MG63 (cell line): Measurements from ENCODE around the gene ZSWIM1. TPM values are rescaled to one million over a fixed set of nuclear protein-coding genes. Genes with fewer than 3 reads are reported as not detected.

Source experiments
- DNase-seq: peaks from one replicate; pipeline ENCODE4 v3.0.0-alpha.2; 2020
- H3K27me3 ChIP-seq: fragments of 250-450 bp; sonication (Bioruptor Pico); 2 replicates; pipeline ENCODE4 v1.5.1; 2020; ENCODE audit warnings: mild to moderate bottlenecking, moderate library complexity
- H3K36me3 ChIP-seq: fragments of 250-450 bp; sonication (Bioruptor Pico); 2 replicates; pipeline ENCODE4 v1.5.1; 2020; ENCODE audit warnings: mild to moderate bottlenecking, moderate library complexity
- H3K4me3 ChIP-seq: fragments of 250-450 bp; sonication (Bioruptor Pico); 2 replicates; pipeline ENCODE4 v1.5.1; 2020; ENCODE audit warnings: mild to moderate bottlenecking, moderate library complexity
- H3K9me3 ChIP-seq: fragments of 250-450 bp; sonication (Bioruptor Pico); 2 replicates; pipeline ENCODE4 v1.5.1; 2020; ENCODE audit warnings: mild to moderate bottlenecking, moderate library complexity
- total RNA-seq: library from RNA; depleted of rRNA; stranded (reverse); fragments of >200 nt; shearing (Covaris generic); gene quantifications from 2 replicates; pipeline ENCODE4 v1.2.3, GENCODE V29; 2014; ENCODE audit warnings: low replicate concordance; rRNA removed

The ZSWIM1 gene
- 5.7 and 8.5 TPM in 2 replicates for total RNA-seq

DNA sequence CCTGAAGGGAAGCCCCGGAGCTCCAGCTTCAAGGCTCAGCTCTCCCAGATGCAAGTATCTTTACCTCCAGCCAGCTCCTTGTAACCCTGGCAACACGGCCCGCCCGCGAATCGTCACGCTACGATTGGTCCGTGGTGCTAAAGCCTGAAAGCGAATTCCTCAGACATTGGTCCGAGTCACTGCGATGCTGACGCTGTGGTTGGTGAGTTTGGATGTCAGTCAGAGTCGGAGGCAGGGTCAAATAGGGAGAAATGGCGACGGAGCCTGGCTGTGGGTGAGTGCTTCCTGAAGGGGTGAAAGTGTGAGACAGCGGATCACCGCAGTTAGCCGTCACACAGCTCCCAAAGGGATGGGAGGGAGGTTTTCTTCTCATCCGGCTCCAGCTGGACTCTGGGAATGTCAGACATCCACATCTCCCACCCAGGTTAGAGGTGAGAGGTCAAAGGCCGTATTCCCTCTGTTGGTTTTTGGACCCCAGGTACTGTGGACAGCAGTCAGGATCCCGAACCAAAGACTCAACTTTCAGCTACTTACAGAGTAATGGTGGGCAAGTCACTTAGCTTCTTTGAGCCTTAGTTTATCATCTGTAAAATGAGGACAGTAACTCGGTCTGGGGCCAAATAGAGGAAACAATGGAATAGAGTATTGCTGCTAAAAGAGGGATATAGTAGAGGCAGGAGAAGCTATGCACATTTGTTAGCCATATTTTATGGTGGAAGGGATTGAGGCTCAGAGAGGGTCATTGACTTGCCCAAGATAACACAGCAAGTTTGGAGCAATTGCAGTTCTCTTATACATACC is at the start of gene ZSWIM1:
Gene ZSWIM1 (plus strand): TSS at position 240 of the 801 bp plus-strand sequence. CDS start 1,366 bp downstream, outside the sequence.
- Histone ChIP-seq H3K36me3 (peaks cover 37% of the 10 kb centered on the region), H3K27me3 (no peaks in the 10 kb centered on the region), H3K4me3 (peak within 1 kb of the TSS; percentile 79), H3K9me3 (no peaks in the 10 kb centered on the region)
- DNase-seq = peak; percentile 98

DNA sequence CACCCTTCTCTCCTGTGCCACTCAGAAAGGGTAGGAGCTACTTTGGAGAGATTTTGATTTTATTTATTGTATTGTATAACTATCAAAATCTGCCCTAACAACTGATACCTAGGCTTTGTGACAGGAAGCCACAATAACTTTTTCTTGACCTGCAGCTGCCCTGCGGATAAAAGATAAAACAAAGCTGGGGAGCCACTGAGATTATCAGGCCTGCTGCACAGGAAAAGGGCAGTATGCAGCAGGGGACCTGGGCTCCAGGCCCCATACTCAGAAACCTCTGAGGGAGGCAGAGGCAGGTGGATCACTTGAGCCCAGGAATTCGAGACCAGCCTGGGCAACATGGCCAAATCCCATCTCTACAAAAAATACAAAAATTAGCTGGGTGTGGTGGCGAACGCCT is 48.4 kb upstream of the ZSWIM1 start:
- Histone ChIP-seq H3K4me3 (peak overlapping the region; percentile 65), H3K36me3 (peaks cover 24% of the 10 kb centered on the region), H3K27me3 (no peaks in the 10 kb centered on the region), H3K9me3 (no peaks in the 10 kb centered on the region)
- no peak for DNase-seq

DNA sequence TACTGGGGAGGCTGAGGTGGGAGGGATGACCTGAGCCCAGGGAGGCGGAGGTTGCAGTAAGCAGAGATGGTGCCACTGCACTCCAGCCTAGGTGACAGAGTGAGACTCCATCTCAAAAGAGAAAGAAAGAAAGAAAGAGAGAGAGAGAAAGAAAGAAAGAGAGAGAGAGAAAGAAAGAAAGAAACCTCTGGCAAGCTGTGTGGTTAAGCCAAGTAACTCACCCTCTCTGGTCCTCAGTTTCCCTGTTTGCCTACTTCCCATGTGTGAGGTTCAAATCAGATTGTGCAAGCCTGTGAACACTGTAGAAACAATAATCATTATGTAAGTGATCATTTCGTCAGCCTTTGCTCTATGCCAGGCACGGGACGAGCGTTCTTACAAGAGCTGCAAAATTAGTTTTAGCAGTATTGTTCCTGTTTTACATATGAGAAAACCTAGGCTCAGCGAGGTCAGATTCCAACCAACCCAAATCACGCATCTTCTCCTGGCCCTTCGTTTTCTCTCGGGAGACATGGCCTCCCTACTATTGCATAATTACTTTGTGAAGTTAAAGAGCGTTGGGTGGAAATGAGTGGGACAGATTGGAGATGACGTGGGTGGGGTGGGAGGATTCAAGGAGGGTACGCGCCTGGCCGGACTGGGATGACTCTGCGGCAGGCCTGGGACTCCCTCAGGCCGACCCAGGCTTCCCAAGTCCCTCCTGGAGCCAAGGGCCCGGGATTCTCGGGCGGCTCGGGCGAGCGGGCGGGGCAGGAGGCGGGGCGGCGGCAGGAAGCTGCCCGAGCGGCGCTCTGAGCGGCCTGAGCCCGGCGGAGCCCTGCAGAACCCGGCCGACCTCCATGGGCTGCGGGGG is 47.8 kb upstream of the ZSWIM1 start, which contains the start of gene SNX21:
Gene SNX21 (plus strand): TSS at position 770 of the 853 bp plus-strand sequence. CDS start 121 bp downstream, outside the sequence.
- H3K9me3 ChIP-seq = no peaks in the 10 kb centered on the region
- H3K27me3 ChIP-seq = no peaks in the 10 kb centered on the region
- H3K36me3 ChIP-seq = peaks cover 30% of the 10 kb centered on the region
- peak; percentile 96 for DNase-seq
- peak within 1 kb of the TSS; percentile 65 for H3K4me3 ChIP-seq

DNA sequence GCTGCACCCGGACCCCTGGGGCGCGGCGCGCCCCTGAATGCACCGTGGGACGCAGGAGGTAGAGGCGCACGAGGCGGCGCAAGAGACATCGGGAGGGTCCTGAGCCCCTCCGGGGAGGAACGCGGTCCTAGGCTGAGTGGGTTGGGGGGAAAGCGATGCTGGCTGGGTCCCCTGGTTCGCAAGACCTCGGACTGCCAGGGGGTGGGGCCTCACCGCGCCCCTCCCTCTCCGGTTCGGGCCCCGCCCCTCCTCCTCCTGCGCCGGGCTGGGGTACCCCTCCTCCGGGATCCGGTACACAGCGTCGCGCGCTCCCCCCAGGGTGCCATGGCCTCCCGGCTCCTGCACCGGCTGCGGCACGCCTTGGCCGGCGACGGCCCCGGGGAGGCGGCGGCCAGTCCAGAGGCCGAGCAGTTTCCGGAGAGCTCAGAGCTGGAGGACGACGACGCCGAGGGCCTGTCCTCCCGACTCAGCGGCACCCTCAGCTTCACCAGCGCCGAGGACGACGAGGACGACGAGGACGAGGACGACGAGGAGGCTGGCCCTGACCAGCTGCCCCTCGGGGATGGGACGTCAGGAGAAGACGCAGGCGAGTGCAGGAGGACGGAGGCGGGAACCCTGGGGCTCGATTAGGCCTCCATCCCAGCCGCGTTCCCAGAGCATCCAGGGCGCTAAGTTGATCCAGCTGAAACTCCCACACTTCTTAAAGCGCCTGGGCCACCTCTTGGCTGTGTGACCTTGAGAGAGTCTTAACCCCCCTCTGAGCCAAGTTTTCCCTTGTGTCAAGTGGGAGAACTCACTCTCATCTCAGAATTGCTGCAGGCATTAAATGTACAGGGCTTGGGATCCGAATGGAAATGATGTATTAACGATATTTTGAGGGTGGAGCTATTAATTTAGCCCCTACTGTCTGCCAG is 46.9 kb upstream of the ZSWIM1 start:
- DNase-seq = peak; percentile 78
- H3K4me3 ChIP-seq = peak overlapping the region; percentile 65
- no peaks in the 10 kb centered on the region for H3K27me3 ChIP-seq
- H3K9me3 ChIP-seq = no peaks in the 10 kb centered on the region
- H3K36me3 ChIP-seq = peaks cover 39% of the 10 kb centered on the region

DNA sequence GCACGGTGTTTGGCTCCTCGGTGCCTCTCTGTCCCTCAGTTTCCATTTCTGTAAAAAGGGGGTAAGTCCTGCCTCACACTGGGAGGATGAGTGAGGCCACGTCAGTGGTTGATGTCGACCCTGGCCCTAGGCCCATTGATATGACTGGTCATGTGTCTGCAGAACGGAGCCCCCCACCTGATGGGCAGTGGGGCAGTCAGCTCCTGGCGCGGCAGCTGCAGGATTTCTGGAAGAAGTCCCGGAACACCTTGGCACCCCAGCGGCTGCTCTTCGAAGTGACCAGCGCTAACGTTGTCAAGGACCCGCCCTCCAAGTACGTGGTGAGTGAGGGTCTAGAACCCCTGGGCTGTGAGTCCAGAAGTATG is 46.2 kb upstream of the ZSWIM1 start:
- peak overlapping the region; percentile 65 for H3K4me3 ChIP-seq
- peaks cover 41% of the 10 kb centered on the region for H3K36me3 ChIP-seq
- H3K27me3 ChIP-seq = no peaks in the 10 kb centered on the region
- DNase-seq = no peak
- no peaks in the 10 kb centered on the region for H3K9me3 ChIP-seq

DNA sequence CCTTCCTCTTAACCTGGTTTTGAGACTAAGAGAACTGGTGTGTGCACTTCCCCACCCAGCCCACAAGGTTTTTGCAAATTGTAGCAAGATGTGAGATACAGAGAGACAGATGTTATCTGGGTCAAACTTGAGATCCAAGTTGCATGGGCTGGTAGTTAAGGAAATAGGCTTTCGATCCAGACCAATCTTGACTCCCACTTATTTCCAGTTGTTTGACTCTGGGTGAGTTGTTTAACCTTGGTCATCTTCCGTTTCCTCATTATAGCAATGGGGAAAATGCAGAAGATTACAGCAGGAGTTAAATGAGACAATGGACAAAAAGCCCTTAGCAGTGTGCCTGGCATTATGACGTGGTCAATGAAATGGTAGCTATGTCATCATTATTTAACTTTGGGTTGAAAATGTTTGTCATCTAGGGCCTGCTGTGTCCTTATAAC is 45.7 kb upstream of the ZSWIM1 start:
- Histone ChIP-seq H3K9me3 (no peaks in the 10 kb centered on the region), H3K27me3 (no peaks in the 10 kb centered on the region), H3K36me3 (peaks cover 46% of the 10 kb centered on the region), H3K4me3 (peak overlapping the region; percentile 65)
- DNase-seq = no peak

DNA sequence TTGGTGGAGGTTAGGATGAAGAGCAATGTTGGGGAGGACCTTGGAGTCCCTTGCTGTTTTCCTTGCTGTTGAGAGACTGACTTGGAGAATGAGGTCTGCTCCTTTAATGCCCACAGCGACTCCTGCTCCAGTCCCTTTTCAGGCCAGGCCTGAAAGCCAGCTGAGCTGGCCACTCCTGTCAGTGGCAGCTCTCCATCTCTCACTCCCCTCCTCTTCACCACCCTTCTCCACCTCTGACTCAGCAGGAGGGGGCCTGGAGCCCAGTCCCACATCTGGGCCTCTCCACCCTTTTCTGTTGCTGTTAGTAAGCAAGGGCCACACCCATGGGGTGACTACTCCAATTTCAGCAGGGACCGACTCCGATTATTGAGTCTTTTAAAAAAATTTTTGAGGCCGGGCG is 45.2 kb upstream of the ZSWIM1 start:
- Histone ChIP-seq H3K36me3 (peaks cover 50% of the 10 kb centered on the region), H3K9me3 (no peaks in the 10 kb centered on the region), H3K4me3 (peak overlapping the region; percentile 65), H3K27me3 (no peaks in the 10 kb centered on the region)
- DNase-seq = peak; percentile 97

DNA sequence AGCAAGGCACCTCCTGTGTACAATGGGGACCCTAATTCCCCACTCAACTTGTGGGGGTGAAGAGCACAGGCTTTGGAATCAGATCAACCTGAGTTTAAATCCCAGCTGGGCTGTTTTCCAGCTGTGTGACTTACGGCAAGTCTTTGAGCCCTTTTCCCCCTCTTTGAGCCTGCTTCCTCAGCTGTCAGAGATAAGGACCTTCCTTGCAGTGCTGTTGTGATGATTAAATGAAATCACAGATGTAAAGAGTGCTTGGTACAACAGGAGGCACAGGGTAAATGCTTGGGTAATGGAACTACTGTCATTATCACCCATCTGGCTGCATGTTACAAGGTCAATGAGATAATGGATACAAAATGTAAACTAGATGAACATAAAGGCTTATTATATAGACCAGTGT is 44.2 kb upstream of the ZSWIM1 start:
- H3K4me3 ChIP-seq = no peak overlapping the region
- H3K9me3 ChIP-seq = no peaks in the 10 kb centered on the region
- H3K27me3 ChIP-seq = no peaks in the 10 kb centered on the region
- DNase-seq = no peak
- H3K36me3 ChIP-seq = peaks cover 60% of the 10 kb centered on the region

DNA sequence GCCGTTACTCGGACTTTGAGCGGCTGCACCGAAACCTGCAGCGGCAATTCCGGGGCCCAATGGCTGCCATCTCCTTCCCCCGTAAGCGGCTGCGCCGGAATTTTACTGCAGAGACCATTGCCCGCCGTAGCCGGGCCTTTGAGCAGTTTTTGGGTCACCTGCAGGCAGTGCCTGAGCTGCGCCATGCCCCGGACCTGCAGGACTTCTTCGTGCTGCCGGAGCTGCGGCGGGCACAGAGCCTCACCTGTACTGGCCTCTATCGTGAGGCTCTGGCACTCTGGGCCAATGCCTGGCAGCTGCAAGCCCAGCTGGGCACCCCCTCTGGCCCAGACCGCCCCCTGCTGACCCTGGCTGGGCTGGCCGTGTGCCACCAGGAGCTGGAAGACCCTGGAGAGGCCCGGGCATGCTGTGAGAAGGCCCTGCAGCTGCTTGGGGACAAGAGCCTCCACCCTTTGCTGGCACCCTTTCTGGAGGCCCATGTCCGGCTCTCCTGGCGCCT is 40.3 kb upstream of the ZSWIM1 start:
- Histone ChIP-seq H3K27me3 (no peaks in the 10 kb centered on the region), H3K4me3 (no peak overlapping the region), H3K36me3 (peaks cover 81% of the 10 kb centered on the region), H3K9me3 (no peaks in the 10 kb centered on the region)
- DNase-seq = no peak

DNA sequence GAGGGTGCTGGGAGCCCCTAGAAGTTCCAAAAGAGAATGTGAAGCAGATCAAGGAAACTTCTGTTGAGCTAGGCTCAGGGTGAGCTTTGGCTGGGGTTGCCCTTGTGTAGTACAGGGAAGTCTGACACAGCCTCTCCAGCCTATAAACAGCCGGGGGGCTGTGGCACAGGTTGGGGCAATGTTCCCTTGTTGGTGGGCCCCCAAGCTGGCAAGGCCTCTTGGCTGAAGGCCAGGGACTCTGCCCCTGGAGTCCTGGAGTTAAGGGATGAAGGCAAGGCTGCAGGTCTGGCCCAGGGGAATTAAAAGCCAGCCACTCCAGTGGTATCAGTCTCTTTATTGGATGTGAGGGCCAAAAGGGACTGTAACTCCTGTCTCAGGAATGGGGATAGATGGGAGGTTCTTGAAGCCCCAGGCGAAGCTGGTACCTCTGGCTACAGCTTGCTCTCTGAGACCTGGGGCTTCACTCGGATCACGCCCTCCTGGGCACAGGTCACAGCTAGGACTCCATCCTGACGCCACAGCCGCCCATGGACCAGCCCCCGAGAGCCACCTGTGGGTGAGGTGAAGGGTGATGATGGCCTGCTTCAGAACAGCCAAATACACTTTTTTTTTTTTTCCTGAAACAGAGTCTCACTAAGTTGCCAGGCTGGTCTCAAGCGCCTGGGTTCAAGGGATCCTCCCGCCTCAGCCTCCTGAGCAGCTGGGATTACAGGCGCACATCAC is 39.5 kb upstream of the ZSWIM1 start:
- DNase-seq = no peak

DNA sequence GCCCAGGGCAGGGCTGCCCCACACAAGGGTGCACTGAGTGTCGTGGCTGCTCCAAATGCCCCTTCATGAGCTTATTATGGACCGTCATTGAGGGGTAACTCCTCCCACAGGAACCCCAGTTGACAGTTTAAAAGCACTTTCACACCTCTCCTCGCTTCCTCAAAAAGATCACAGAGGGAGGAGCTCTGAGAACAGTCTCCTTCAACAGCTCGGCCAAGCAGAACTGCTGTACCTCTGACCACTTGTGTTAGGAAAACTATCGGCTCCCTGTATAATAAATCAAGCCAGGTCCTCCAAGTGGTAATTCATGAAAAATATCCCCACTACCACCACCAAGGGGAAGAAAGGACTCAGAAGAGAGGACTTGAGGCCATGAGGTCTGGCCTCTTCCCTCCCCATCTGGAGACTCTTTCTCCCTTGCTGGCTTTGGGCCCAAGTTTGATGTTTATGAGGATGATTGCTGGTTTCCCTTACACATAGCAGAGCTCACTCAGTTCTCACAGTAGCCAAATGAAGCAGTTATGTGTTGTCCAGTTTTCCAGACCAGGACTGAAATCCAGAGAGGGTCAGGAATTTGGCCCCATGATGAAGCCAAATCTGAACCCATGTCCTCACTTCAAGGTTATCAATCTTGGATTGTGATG is 38.7 kb upstream of the ZSWIM1 start:
- Histone ChIP-seq H3K4me3 (no peak overlapping the region), H3K36me3 (peaks cover 84% of the 10 kb centered on the region), H3K9me3 (no peaks in the 10 kb centered on the region), H3K27me3 (no peaks in the 10 kb centered on the region)
- DNase-seq = no peak

More for the DNA sequence above, 39.5 kb upstream of the ZSWIM1 start:
- Histone ChIP-seq H3K4me3 (no peak overlapping the region), H3K27me3 (no peaks in the 10 kb centered on the region), H3K36me3 (peaks cover 85% of the 10 kb centered on the region), H3K9me3 (no peaks in the 10 kb centered on the region)

DNA sequence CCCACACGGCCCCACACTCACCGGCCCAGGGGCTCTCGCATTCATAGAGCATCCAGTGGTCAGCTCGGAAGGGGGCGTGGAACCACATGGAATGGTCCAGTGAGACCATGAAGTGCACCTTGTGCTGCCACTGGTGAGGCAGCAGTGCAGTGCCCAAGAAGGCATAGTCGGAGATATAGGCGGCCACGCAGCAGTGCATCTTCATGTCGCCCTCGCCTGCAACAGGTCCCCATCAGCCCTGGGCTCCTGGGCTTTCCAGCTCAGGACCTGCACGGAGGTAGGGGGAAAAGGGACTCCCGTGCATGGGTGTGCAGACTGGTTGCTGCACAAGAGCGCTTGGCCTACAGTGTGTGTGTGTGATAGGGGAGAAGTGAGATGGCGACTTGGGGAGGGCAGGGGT is 37.5 kb upstream of the ZSWIM1 start:
- no peaks in the 10 kb centered on the region for H3K9me3 ChIP-seq
- H3K4me3 ChIP-seq = no peak overlapping the region
- DNase-seq = no peak
- peaks cover 76% of the 10 kb centered on the region for H3K36me3 ChIP-seq
- no peaks in the 10 kb centered on the region for H3K27me3 ChIP-seq

DNA sequence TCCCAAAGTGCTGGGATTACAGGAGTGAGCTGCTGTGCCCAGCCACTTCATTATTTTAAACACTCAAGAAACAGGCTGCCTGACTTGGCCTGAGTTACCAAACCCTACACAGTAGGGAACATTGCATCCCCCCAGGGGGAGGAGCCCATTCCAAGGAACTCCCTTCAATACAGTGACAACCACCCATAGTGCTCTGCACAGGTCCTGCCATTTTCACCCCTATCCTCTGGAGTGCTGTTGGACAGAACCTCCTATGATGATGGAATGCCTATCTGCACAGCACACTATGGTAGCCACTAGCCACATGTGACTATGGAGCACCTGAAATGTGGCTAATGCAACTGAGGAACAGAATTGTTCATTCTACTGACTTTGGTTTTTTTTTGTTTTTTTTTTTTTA is 35.6 kb upstream of the ZSWIM1 start:
- H3K27me3 ChIP-seq = no peaks in the 10 kb centered on the region
- no peak for DNase-seq
- peaks cover 63% of the 10 kb centered on the region for H3K36me3 ChIP-seq
- no peak overlapping the region for H3K4me3 ChIP-seq
- H3K9me3 ChIP-seq = no peaks in the 10 kb centered on the region

DNA sequence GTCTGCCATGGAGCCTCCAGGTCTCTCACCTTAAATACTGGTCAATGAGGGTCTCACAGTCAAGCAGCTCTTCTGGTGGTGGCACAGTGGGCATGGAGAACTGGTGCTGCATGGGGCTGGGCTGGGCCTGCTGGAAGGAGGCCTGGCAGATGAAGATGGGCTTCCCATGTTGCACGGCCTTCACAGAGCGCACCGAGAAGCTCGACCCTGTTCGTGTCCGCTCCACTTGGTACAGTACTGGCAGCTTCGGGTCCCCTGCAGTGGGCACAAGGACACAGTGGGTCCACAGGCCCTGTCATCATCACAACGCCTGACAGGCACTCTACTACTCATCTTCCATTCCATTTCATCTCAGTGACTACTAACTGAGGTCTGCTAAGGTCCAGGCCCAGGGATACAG is 32.6 kb upstream of the ZSWIM1 start:
- Histone ChIP-seq H3K4me3 (no peak overlapping the region), H3K27me3 (no peaks in the 10 kb centered on the region), H3K9me3 (no peaks in the 10 kb centered on the region), H3K36me3 (peaks cover 46% of the 10 kb centered on the region)
- DNase-seq = no peak

DNA sequence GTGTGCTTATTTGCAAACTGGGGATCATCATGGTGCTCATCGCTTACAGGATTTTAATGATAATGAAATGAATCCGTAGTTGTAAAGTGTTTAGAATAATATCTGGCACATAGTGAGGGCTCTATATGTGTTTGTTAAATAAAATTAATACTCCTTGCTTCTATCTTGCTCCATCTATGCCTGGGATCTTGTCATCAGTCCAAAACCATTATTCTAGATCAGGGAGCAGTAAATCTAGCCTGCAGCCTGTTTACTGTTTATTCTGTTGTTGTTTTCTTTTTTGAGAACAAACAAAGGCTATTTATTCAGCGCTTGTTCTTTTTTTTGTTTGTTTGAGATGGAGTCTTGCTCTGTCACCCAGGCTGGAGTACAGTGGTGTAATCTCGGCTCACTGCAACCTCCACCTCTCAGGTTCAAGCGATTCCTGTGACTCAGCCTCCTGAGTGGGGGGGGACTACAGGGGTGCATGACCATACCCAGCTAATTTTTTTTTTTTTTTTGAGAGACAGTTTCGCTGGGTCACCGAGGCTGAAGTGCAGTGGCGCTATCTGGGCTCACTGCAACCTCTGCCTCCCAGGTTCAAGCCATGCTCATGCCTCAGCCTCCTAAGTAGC is 32.0 kb upstream of the ZSWIM1 start:
- DNase-seq = no peak
- H3K27me3 ChIP-seq = no peaks in the 10 kb centered on the region
- peaks cover 41% of the 10 kb centered on the region for H3K36me3 ChIP-seq
- no peaks in the 10 kb centered on the region for H3K9me3 ChIP-seq
- no peak overlapping the region for H3K4me3 ChIP-seq
